ENCODE measurements around the gene PEX5.
"Not testable (repeated sequence)": the region's sequence is repeated elsewhere in the genome, so short reads cannot be mapped to it uniquely, and the experiment has no call there.

PEX5 gene

DNA sequence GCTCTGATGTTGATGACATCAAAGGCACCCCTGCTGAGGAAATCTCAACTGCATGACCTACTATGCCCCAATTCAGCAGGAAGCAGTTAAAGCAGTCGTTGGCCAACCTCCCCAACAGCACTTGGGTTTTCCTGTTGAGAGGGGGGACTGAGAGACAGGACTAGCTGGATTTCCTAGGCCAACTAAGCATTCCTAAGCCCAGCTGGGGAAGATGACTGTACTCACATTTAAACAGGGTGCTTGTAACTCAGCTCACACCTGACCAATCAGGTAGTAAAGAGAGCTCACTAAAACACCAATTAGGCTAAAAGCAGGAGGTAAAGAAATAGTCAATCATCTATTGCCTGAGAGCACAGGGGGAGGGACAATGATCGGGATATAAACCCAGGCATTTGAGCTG is 3.4 kb upstream of the PEX5 start:
- not testable (repeated sequence) for H3K36me3 Mint-ChIP-seq (ENCODE audit: low read depth); H3K27me3 Mint-ChIP-seq; H3K4me3 Mint-ChIP-seq; H3K27ac Mint-ChIP-seq; H3K9me3 Mint-ChIP-seq
- peaks cover 22% of the 10 kb centered on the region for H3K4me1 Mint-ChIP-seq (ENCODE audit: low read depth)

GRCh38 chr12:7188562-7189397 is 706 bp upstream of the PEX5 start:
- H3K36me3 Mint-ChIP-seq (ENCODE audit: low read depth) = peaks cover 18% of the 10 kb centered on the region
- peak overlapping the region; percentile 87 for H3K4me3 Mint-ChIP-seq
- H3K27me3 Mint-ChIP-seq = no peaks in the 10 kb centered on the region
- H3K9me3 Mint-ChIP-seq = no peaks in the 10 kb centered on the region
- peak overlapping the region; percentile 92 for H3K27ac Mint-ChIP-seq
- H3K4me1 Mint-ChIP-seq (ENCODE audit: low read depth) = peaks cover 43% of the 10 kb centered on the region

DNA sequence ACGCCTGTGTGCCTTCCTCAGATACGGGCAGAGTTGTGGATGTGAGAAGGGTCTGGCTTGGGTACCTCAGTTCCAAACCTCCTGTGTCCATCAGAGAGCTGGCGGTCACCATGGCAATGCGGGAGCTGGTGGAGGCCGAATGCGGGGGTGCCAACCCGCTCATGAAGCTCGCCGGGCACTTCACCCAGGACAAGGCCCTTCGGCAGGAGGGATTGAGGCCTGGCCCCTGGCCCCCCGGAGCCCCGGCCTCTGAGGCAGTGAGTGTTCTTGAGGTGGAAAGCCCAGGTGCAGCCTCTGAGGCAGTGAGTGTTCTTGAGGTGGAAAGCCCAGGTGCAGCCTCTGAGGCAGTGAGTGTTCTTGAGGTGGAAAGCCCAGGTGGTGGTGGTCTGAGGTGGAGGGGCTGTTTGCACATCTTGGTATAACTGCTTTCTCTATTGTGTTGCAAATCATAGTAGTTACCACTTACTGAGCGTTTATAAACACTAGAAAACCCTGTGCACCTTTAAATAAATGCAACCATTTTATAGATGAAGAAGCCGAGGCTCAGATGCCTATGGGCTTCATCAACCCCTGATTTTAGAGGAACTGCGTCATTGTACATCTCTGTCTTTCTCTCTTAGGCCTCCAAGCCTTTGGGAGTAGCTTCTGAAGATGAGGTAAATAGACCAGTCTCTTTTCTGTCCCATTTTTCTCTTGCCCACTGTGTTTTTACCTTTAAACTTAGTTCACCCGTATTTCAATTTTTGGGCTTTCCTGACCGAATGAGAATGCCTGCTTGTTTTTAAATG is 976 bp downstream of the PEX5 start:
- Mint-ChIP-seq H3K27ac (peak overlapping the region; percentile 80), H3K4me1 (ENCODE audit: low read depth) (peaks cover 57% of the 10 kb centered on the region), H3K9me3 (no peaks in the 10 kb centered on the region), H3K27me3 (no peaks in the 10 kb centered on the region), H3K36me3 (ENCODE audit: low read depth) (peaks cover 32% of the 10 kb centered on the region), H3K4me3 (peak overlapping the region; percentile 90)

GRCh38 chr12:7193674-7194073 is 4.2 kb downstream of the PEX5 start:
- Mint-ChIP-seq H3K27me3 (no peaks in the 10 kb centered on the region), H3K27ac (no peak overlapping the region), H3K4me1 (ENCODE audit: low read depth) (peaks cover 52% of the 10 kb centered on the region), H3K9me3 (no peaks in the 10 kb centered on the region), H3K36me3 (ENCODE audit: low read depth) (peaks cover 38% of the 10 kb centered on the region), H3K4me3 (no peak overlapping the region)

DNA sequence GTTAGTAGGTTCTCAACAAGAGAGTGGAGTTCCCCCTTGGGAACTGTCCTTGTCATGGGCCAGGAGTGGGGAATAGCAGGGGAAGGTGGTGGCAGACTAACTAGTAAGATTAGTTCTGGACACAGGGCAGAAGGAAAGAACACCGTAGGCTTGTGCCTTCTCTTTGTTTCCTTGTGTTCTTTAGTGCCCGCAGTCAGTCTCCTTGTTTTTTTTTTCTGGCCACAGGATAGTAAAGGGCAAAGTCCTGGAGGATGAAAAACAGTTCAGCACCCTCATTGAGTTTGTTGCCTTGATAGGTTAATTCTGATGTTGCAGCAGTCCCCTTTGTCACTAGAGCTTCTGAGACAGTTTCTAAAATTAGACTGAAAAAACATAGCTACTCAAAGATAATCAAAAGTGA is 8.4 kb downstream of the PEX5 start:
- H3K4me1 Mint-ChIP-seq (ENCODE audit: low read depth) = peaks cover 23% of the 10 kb centered on the region
- H3K36me3 Mint-ChIP-seq (ENCODE audit: low read depth) = peaks cover 50% of the 10 kb centered on the region
- no peaks in the 10 kb centered on the region for H3K9me3 Mint-ChIP-seq
- no peaks in the 10 kb centered on the region for H3K27me3 Mint-ChIP-seq
- H3K4me3 Mint-ChIP-seq = no peak overlapping the region
- H3K27ac Mint-ChIP-seq = no peak overlapping the region

DNA sequence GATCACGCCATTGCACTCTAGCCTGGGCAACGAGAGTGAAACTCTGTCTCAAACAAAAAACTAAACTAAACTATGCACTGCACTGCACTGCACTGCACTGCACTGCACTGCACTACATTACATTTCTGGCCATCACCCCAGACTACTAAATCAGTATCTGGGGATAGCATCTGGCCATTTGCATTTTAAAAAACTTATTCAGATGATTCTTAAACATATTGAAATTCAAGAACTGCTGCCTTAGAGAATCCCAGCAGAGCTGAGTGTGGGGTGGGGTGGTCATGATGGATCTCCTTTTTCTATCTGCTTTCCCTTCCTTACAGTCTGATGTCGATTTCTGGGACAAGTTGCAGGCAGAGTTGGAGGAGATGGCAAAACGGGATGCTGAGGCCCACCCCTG is 13.6 kb downstream of the PEX5 start:
- no peak overlapping the region for H3K27ac Mint-ChIP-seq

DNA sequence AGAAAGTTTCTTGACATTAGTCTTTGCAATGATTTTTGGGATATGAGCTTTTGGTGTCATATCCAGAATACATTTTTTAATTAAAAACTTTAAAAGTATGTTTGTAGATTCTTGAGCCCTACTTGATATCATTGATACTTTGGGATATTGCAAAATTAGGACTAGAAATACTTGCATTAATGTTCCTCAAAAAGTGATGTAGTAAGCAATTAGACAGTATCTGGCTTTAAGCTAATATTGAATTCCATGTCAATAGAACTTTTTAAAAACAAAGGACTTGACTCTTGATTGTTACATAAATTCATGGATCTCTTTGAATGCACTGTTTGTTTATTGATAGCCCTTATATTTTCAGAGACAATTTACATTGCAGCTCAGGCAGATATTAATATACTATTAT is 15.6 kb downstream of the PEX5 start:
- Mint-ChIP-seq H3K36me3 (ENCODE audit: low read depth) (peaks cover 90% of the 10 kb centered on the region), H3K9me3 (peaks cover 4% of the 10 kb centered on the region), H3K27me3 (no peaks in the 10 kb centered on the region), H3K4me3 (no peak overlapping the region), H3K27ac (no peak overlapping the region), H3K4me1 (ENCODE audit: low read depth) (no peaks in the 10 kb centered on the region)

More for the DNA sequence above, 13.6 kb downstream of the PEX5 start:
- H3K4me1 Mint-ChIP-seq (ENCODE audit: low read depth) = no peaks in the 10 kb centered on the region
- H3K9me3 Mint-ChIP-seq = no peaks in the 10 kb centered on the region
- H3K36me3 Mint-ChIP-seq (ENCODE audit: low read depth) = peaks cover 75% of the 10 kb centered on the region
- no peak overlapping the region for H3K4me3 Mint-ChIP-seq
- no peaks in the 10 kb centered on the region for H3K27me3 Mint-ChIP-seq

DNA sequence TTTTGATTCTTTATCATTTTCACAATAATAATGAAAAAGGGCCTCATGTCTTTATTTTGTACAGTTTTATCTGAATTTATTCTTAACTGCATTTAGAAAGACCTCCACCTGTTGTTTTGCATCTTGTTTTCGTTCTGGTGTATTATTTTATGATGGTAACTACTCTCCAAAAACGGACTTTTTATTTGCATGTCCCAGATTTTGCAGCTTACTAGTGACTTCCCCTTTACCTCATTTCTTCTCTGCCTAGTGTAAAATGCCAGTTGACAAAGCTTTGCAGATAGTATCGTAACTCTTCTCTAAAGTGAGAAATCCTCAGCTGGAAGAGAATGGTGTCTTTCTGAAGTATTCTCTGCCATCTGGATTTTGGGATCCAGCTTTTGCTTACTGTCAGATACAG is 17.2 kb downstream of the PEX5 start:
- Mint-ChIP-seq H3K9me3 (peaks cover 4% of the 10 kb centered on the region), H3K4me1 (ENCODE audit: low read depth) (no peaks in the 10 kb centered on the region), H3K36me3 (ENCODE audit: low read depth) (peaks cover 92% of the 10 kb centered on the region), H3K27me3 (no peaks in the 10 kb centered on the region), H3K4me3 (no peak overlapping the region), H3K27ac (no peak overlapping the region)

DNA sequence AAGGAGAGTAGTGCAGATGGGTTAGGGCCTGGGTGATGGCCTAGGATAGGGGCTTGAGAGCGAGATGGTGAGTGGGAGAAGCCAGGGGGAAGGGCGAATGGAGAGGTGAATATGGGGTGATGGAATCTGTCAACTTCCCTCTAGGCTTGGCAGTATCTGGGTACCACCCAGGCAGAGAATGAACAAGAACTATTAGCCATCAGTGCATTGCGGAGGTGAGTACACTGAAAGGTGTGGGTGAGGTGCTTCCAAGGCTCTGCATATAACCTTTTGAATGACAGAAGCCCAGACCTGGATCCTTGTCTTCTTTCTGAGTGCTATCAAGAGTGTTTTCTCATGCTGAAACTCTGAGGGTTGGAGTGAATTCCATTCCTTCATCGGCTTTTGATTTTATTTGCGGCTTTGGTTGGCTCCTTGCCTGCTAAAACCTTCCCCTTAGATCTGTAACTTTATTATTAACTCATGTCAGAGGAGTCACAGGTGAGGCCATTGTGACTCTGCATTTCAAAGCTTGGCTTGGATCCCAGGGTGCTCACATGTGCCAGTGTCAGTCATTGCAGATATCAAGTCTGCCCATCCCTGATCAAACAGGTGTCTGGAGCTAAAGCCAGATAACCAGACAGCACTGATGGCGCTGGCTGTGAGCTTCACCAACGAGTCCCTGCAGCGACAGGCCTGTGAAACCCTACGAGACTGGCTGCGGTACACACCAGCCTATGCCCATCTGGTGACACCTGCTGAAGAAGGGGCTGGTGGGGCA is 18.6 kb downstream of the PEX5 start:
- Mint-ChIP-seq H3K36me3 (ENCODE audit: low read depth) (peaks cover 89% of the 10 kb centered on the region), H3K27me3 (no peaks in the 10 kb centered on the region), H3K27ac (no peak overlapping the region)

GRCh38 chr12:7209958-7210357 is 20.5 kb downstream of the PEX5 start:
- no peaks in the 10 kb centered on the region for H3K27me3 Mint-ChIP-seq
- peaks cover 71% of the 10 kb centered on the region for H3K36me3 Mint-ChIP-seq (ENCODE audit: low read depth)
- H3K4me3 Mint-ChIP-seq = no peak overlapping the region
- no peaks in the 10 kb centered on the region for H3K4me1 Mint-ChIP-seq (ENCODE audit: low read depth)
- H3K27ac Mint-ChIP-seq = no peak overlapping the region
- H3K9me3 Mint-ChIP-seq = peaks cover 8% of the 10 kb centered on the region

More for the DNA sequence above, 18.6 kb downstream of the PEX5 start:
- H3K4me3 Mint-ChIP-seq = no peak overlapping the region
- H3K4me1 Mint-ChIP-seq (ENCODE audit: low read depth) = no peaks in the 10 kb centered on the region
- H3K9me3 Mint-ChIP-seq = peaks cover 8% of the 10 kb centered on the region

- H3K9me3 Mint-ChIP-seq = peaks cover 8% of the 10 kb centered on the region
- no peaks in the 10 kb centered on the region for H3K27me3 Mint-ChIP-seq
- H3K36me3 Mint-ChIP-seq (ENCODE audit: low read depth) = peaks cover 64% of the 10 kb centered on the region
- no peaks in the 10 kb centered on the region for H3K4me1 Mint-ChIP-seq (ENCODE audit: low read depth)
- no peak overlapping the region for H3K27ac Mint-ChIP-seq
- no peak overlapping the region for H3K4me3 Mint-ChIP-seq
These were observed 21.2 kb downstream of the PEX5 start for GRCh38 chr12:7210642-7211151.

DNA sequence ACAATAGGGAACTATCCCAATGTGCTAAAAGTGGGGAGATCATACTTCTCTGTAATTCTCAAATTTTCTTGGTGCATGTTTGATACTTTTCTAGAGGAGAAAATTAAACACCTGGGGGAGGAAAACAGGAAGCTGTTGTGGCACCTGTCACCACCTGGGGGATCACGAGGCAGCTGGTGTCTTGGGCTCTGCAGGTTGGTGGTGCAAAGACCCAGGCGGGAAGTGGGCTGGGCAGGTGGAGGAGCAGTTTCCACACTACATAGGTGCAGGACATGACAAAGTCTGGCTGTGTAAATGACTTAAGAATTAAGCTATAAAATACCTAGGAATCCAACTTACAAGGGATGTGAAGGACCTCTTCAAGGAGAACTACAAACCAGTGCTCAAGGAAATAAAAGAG is 23.2 kb downstream of the PEX5 start:
- H3K9me3 Mint-ChIP-seq = peaks cover 8% of the 10 kb centered on the region
- no peak overlapping the region for H3K4me3 Mint-ChIP-seq
- no peaks in the 10 kb centered on the region for H3K4me1 Mint-ChIP-seq (ENCODE audit: low read depth)
- no peak overlapping the region for H3K27ac Mint-ChIP-seq
- H3K36me3 Mint-ChIP-seq (ENCODE audit: low read depth) = peaks cover 47% of the 10 kb centered on the region
- no peaks in the 10 kb centered on the region for H3K27me3 Mint-ChIP-seq

DNA sequence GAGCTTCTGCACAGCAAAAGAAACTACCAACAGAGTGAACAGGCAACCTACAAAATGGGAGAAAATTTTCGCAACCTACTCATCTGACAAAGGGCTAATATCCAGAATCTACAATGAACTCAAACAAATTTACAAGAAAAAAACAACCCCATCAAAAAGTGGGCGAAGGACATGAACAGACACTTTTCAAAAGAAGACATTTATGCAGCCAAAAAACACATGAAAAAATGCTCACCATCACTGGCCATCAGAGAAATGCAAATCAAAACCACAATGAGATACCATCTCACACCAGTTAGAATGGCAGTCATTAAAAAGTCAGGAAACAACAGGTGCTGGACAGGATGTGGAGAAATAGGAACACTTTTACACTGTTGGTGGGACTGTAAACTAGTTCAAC is 24.3 kb downstream of the PEX5 start:
- H3K27ac Mint-ChIP-seq; H3K4me1 Mint-ChIP-seq (ENCODE audit: low read depth); H3K27me3 Mint-ChIP-seq; H3K9me3 Mint-ChIP-seq; H3K4me3 Mint-ChIP-seq: not testable (repeated sequence)
- H3K36me3 Mint-ChIP-seq (ENCODE audit: low read depth) = peaks cover 37% of the 10 kb centered on the region

- H3K4me1 Mint-ChIP-seq (ENCODE audit: low read depth) = no peaks in the 10 kb centered on the region
- no peak overlapping the region for H3K27ac Mint-ChIP-seq
- peaks cover 3% of the 10 kb centered on the region for H3K9me3 Mint-ChIP-seq
- H3K4me3 Mint-ChIP-seq = no peak overlapping the region
- no peaks in the 10 kb centered on the region for H3K27me3 Mint-ChIP-seq
- H3K36me3 Mint-ChIP-seq (ENCODE audit: low read depth) = peaks cover 4% of the 10 kb centered on the region
These were observed 28.1 kb downstream of the PEX5 start for GRCh38 chr12:7217475-7218069.

Data from stimulated activated naive CD8-positive, alpha-beta T cell treated with anti-CD3 and anti-CD28 coated beads, Interleukin-15, Interleukin-2, amounts not matched to agents 100 ng/mL and 50 ng/mL, for 24 hours (primary cell).